ENCODE results near the gene SLC35B1.
"Not testable (repeated sequence)": the region's sequence is repeated elsewhere in the genome, so short reads cannot be mapped to it uniquely, and the experiment has no call there.

The SLC35B1 gene

GRCh38 chr17:49673679-49674078, 34.1 kb downstream of the SLC35B1 start:
- not testable (repeated sequence) for DNase-seq (ENCODE audit: low read depth, low spot score)

DNA sequence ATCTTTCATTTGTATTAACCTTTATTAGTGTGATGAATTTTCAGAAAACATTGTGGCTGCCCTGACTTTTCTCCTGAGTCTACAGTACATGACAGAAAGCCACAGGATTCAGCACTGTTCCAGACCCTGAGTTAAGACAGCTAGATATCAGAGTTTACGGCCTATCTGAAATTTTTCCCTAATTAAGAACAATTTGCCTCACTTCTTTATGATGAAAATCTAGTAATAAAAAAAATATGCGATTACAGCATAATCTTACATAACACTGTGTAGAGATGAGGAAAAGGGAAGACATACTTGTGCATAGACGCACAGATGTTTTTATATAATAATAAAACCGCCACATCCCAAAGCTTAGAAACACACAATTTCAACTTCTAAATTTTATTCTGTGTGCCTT, 37.1 kb downstream of the SLC35B1 start:
- DNase-seq (ENCODE audit: low read depth, low spot score): no peak

DNA sequence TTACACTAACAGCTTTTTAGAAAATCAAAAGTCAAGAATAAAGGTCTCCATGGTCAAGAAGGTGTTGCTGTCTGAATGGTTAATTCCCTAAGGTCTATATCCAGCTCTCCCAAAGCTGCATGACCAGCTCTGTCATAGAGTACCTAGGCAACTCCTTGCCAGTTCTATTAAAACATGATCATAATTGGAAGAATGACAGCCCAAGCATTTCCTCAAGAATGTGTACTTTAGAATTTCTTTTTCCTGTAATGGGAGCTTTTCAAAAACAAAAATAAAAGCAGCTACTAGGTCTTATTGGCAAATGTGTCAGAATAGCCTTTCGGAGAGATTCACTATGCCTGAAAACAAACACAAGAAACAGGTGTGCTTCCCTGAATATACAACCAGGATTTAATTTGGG, 37.8 kb downstream of the SLC35B1 start:
- no peak for DNase-seq (ENCODE audit: low read depth, low spot score)

- DNase-seq (ENCODE audit: low read depth, low spot score): no peak
Measured at GRCh38 chr17:49667854-49668253, 39.9 kb downstream of the SLC35B1 start.

- DNase-seq (ENCODE audit: low read depth, low spot score): no peak
Measured at GRCh38 chr17:49664706-49665211, 43.0 kb downstream of the SLC35B1 start.

GRCh38 chr17:49659661-49660382, 47.9 kb downstream of the SLC35B1 start:
- no peak for DNase-seq (ENCODE audit: low read depth, low spot score)

DNA sequence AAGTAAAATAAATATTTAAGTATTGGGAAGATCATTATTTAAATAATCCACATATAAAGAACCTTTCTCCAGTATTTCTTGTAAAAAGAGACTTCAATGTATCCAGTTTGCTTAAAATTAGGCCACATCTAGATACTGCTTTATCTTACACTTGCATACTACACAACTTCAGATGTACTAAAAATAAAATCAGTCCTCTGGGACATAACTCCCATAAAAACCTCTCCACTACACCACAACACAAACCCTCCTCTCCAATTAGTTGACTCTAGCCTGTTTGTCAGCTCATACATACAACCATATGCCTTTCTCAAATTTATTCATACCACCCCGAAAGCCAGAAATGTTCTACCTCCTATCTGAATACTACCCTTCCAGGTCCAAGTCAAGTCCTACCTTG, 51.5 kb downstream of the SLC35B1 start:
- no peak for DNase-seq (ENCODE audit: low read depth, low spot score)

All from astrocyte of the hippocampus (primary cell).